ENCODE measurements around the gene EDRF1. TPM values are rescaled to one million over a fixed set of nuclear protein-coding genes. Genes with fewer than 3 reads are reported as not detected.

EDRF1 gene
- polyA plus RNA-seq, 1 donor (not counting 4 experiments of a cell fraction or from before 2014, with no cell fraction given), result 20.4 TPM

DNA sequence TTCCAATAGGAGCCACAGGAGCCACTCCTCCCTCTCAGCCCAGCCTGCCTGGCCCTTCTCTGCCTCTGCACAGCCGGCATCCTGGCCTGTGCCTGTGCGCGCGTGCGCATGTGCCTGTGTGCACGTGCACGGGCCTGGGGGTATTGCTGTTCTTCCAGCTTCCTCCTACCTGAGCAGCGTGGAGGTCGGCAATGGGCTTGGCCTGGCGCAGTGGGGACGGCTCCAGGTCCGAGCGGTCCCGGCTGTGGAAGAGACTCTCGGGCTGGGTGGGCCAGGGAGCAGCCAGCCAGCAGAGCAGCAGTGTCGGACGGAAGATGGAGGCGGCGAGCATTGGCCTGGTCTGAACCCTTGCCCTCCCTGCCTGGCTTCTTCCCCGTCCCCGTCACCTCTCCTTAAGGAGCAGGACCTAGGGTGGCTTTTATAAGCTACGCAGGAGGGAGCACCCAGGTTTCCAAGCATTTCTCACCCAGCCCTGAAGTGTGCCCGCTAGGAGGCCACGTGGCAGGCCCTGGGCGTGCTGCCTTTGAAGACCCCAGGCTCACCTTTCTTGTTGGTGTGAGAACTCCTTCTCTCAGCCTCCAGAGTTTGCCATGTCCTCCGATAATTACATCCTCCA, 56.1 kb downstream of the EDRF1 start, which contains the start of gene MMP21:
TSS of gene MMP21 (minus strand) at position 331 of the 616 bp plus-strand sequence. CDS start at position 331, 0 bp downstream.
- Histone ChIP-seq H4K20me1 (ENCODE audit: control insufficient read depth, extremely low read depth, insufficient read depth, low read length) (no peaks in the 10 kb centered on the region), H3K4me3 (ENCODE audit: control insufficient read depth in 2 of 3, extremely low read depth in 1 of 3, insufficient read depth in 2 of 3, low read depth in 1 of 3, low read length in 3 of 3) (no peak within 1 kb of the TSS), H3K9me1 (ENCODE audit: control insufficient read depth, extremely low read depth, insufficient read depth, low read length) (no peaks in the 10 kb centered on the region), H2AFZ (ENCODE audit: control insufficient read depth, low read length) (no peak within 1 kb of the TSS), H3K4me1 (ENCODE audit: control insufficient read depth, extremely low read depth, insufficient read depth, low read length) (no peaks in the 10 kb centered on the region), H3K36me3 (ENCODE audit: control insufficient read depth in 2 of 2, extremely low read depth in 1 of 2, insufficient read depth in 2 of 2, low read length in 2 of 2) (no peaks in the 10 kb centered on the region), H3K9me3 (ENCODE audit: control insufficient read depth, low read depth, low read length) (no peaks in the 10 kb centered on the region), H3K27me3 (ENCODE audit: control insufficient read depth, extremely low read depth, insufficient read depth, low read length) (no peaks in the 10 kb centered on the region), H3K79me2 (ENCODE audit: control insufficient read depth, insufficient read depth, low read length) (no peaks in the 10 kb centered on the region), H3K9ac (ENCODE audit: control insufficient read depth, extremely low read depth, insufficient read depth, low read length) (no peak within 1 kb of the TSS), H3K4me2 (ENCODE audit: control insufficient read depth, extremely low read depth, insufficient read depth, low read depth, low read length) (no peak within 1 kb of the TSS), H3K27ac (ENCODE audit: control insufficient read depth, insufficient read depth, low read length) (no peak within 1 kb of the TSS)
- FAIRE-seq, result no peak
- TF ChIP-seq EZH2 (IDR thresholded peaks at IDR 0.05; ENCODE audit: low read length), result no peak
- TF ChIP-seq, protein P1, sequence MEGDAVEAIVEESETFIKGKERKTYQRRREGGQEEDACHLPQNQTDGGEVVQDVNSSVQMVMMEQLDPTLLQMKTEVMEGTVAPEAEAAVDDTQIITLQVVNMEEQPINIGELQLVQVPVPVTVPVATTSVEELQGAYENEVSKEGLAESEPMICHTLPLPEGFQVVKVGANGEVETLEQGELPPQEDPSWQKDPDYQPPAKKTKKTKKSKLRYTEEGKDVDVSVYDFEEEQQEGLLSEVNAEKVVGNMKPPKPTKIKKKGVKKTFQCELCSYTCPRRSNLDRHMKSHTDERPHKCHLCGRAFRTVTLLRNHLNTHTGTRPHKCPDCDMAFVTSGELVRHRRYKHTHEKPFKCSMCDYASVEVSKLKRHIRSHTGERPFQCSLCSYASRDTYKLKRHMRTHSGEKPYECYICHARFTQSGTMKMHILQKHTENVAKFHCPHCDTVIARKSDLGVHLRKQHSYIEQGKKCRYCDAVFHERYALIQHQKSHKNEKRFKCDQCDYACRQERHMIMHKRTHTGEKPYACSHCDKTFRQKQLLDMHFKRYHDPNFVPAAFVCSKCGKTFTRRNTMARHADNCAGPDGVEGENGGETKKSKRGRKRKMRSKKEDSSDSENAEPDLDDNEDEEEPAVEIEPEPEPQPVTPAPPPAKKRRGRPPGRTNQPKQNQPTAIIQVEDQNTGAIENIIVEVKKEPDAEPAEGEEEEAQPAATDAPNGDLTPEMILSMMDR (optimal IDR thresholded peaks at IDR 0.05 in 1 of 3, IDR thresholded peaks at IDR 0.05 in 1 of 3, conservative IDR thresholded peaks at IDR 0.05 in 1 of 3; ENCODE audit: extremely low read depth in 1 of 3, insufficient read depth in 2 of 3, low read length in 3 of 3), result no peak
- no peak for DNase-seq (ENCODE audit: low read depth, low spot score)
- dilution Hi-C loops (cut with MboI; ENCODE audit: extremely low pct_ligation_motif_present, low sequenced_read_pairs), result no loop called here

DNA sequence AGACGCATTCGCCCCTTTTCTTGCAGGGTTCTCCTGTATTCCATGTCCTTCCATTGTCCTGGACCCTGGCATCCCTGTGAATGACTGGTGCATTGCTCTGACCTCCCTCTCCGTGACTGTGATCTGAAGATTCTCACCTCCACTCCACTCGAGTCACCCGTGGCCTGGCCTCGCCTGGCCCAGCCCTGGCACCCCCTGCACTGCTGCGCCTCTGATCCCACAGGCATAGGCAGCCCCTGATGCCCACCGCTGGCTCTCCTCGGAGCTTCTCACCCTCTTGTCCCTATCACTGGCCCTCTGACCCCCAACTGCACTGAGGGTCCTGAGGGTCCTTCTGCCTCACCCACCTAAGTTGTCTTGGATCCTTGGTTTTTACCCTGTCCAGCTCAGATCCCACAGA, 58.3 kb downstream of the EDRF1 start:
- no peak for TF ChIP-seq EZH2 (IDR thresholded peaks at IDR 0.05; ENCODE audit: low read length)
- TF ChIP-seq, protein P1 (optimal IDR thresholded peaks at IDR 0.05 in 1 of 3, IDR thresholded peaks at IDR 0.05 in 1 of 3, conservative IDR thresholded peaks at IDR 0.05 in 1 of 3; ENCODE audit: extremely low read depth in 1 of 3, insufficient read depth in 2 of 3, low read length in 3 of 3), result no peak

More for the DNA sequence above, 58.3 kb downstream of the EDRF1 start:
- FAIRE-seq (no peak), DNase-seq (ENCODE audit: low read depth, low spot score) (no peak)
- dilution Hi-C loops (cut with MboI; ENCODE audit: extremely low pct_ligation_motif_present, low sequenced_read_pairs), result no loop called here
- Histone ChIP-seq H3K4me2 (ENCODE audit: control insufficient read depth, extremely low read depth, insufficient read depth, low read depth, low read length) (no peak overlapping the region), H2AFZ (ENCODE audit: control insufficient read depth, low read length) (no peak overlapping the region), H3K4me1 (ENCODE audit: control insufficient read depth, extremely low read depth, insufficient read depth, low read length) (no peaks in the 10 kb centered on the region), H3K27ac (ENCODE audit: control insufficient read depth, insufficient read depth, low read length) (no peak overlapping the region), H4K20me1 (ENCODE audit: control insufficient read depth, extremely low read depth, insufficient read depth, low read length) (no peaks in the 10 kb centered on the region), H3K9me3 (ENCODE audit: control insufficient read depth, low read depth, low read length) (no peaks in the 10 kb centered on the region), H3K9ac (ENCODE audit: control insufficient read depth, extremely low read depth, insufficient read depth, low read length) (no peak overlapping the region), H3K36me3 (ENCODE audit: control insufficient read depth in 2 of 2, extremely low read depth in 1 of 2, insufficient read depth in 2 of 2, low read length in 2 of 2) (no peaks in the 10 kb centered on the region), H3K79me2 (ENCODE audit: control insufficient read depth, insufficient read depth, low read length) (no peaks in the 10 kb centered on the region), H3K27me3 (ENCODE audit: control insufficient read depth, extremely low read depth, insufficient read depth, low read length) (no peaks in the 10 kb centered on the region), H3K9me1 (ENCODE audit: control insufficient read depth, extremely low read depth, insufficient read depth, low read length) (no peaks in the 10 kb centered on the region), H3K4me3 (ENCODE audit: control insufficient read depth in 2 of 3, extremely low read depth in 1 of 3, insufficient read depth in 2 of 3, low read depth in 1 of 3, low read length in 3 of 3) (no peak overlapping the region)

Data from keratinocyte (primary cell).